ENCODE data around the gene WDFY4.

DNA sequence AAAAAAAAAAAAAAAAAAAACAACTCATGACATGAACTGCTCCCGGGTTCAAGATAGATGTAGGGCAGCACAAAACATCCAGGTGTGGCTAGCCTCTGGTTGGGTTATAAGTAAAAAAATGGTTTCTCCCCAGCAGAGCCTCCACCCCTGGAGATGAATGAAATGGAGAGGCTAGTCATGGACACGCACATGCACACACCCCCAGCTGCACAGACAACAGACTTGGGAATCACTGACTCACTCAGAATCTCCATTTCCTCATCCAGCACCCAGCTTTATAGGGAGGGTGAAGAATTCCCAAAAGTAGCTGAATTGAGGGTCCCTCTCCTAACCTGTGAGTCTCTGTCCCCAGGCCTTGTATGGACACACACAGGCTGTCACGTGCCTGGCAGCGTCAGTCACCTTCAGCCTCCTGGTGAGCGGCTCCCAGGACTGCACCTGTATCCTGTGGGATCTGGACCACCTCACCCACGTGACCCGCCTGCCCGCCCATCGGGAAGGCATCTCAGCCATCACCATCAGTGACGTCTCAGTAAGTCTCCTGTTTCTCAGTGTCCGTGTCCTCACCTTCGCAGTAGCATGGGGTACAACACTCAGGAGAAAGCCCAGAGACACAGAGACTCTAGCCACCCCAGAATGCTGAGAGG is 290.0 kb downstream of the WDFY4 start:
- TF ChIP-seq CTCF (optimal IDR thresholded peaks at IDR 0.05 in 1 of 3, IDR thresholded peaks at IDR 0.05 in 1 of 3, conservative IDR thresholded peaks at IDR 0.05 in 1 of 3; ENCODE audit: extremely low read depth in 1 of 3, insufficient read depth in 2 of 3, low read length in 3 of 3) (no peak), EZH2 (IDR thresholded peaks at IDR 0.05; ENCODE audit: low read length) (no peak)

Data from keratinocyte (primary cell).